C4-2B (cell line): Measurements from ENCODE around the gene UGGT1.

ENCODE experiments used
- ZFX ChIP-seq: fragments of 450-650 bp; IDR thresholded peaks from 2 replicates; pipeline ENCODE4 v1.6.1; 2017
- TF ChIP-seq, protein P1 (sequence below): fragments of 450-650 bp; conservative IDR thresholded peaks from 2 replicates; pipeline ENCODE4 v1.5.1; 2017; ENCODE audit warnings: mild to moderate bottlenecking

DNA sequence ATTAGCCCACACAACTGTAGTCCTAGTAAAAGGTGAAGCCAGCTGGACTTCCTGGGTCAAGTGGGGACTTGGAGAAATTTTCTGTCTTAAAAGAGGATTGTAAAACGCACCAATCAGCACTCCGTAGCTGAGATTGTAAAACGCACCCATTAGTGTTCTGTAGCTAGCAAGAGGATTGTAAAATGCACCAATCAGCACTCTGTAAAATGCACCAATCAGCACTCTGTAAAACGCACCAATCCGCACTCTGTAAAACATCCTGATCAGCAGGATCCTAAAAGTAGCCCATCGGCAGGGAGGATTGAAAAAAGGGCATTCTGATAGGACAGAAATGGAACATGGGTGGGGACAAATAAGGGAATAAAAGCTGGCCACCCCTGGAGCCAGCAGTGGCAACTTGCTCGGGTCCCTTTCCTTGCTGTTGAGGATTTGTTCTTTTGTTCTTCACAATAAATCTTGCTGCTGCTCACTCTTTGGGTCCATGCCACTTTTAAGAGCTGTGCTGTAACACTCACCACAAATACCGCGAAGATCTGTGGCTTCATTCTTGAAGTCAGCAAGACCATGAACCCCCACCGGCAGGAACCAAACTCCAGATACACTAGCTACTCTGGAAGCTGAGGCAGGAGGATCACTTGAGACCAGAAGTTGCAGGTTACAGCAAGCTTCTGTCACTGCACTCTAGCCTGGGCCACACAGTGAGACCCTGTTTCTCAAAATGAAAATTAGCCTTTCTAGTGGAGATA lies 125.1 kb downstream of the UGGT1 start:
- TF ChIP-seq, protein P1, sequence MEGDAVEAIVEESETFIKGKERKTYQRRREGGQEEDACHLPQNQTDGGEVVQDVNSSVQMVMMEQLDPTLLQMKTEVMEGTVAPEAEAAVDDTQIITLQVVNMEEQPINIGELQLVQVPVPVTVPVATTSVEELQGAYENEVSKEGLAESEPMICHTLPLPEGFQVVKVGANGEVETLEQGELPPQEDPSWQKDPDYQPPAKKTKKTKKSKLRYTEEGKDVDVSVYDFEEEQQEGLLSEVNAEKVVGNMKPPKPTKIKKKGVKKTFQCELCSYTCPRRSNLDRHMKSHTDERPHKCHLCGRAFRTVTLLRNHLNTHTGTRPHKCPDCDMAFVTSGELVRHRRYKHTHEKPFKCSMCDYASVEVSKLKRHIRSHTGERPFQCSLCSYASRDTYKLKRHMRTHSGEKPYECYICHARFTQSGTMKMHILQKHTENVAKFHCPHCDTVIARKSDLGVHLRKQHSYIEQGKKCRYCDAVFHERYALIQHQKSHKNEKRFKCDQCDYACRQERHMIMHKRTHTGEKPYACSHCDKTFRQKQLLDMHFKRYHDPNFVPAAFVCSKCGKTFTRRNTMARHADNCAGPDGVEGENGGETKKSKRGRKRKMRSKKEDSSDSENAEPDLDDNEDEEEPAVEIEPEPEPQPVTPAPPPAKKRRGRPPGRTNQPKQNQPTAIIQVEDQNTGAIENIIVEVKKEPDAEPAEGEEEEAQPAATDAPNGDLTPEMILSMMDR: no peak
- TF ChIP-seq ZFX: no peak
